ENCODE data around the gene NOS3. TPM values are rescaled to one million over a fixed set of nuclear protein-coding genes. Genes with fewer than 3 reads are reported as not detected.

The NOS3 gene
- total RNA-seq, 1 donor from 2014 or later = 0.74 TPM

DNA sequence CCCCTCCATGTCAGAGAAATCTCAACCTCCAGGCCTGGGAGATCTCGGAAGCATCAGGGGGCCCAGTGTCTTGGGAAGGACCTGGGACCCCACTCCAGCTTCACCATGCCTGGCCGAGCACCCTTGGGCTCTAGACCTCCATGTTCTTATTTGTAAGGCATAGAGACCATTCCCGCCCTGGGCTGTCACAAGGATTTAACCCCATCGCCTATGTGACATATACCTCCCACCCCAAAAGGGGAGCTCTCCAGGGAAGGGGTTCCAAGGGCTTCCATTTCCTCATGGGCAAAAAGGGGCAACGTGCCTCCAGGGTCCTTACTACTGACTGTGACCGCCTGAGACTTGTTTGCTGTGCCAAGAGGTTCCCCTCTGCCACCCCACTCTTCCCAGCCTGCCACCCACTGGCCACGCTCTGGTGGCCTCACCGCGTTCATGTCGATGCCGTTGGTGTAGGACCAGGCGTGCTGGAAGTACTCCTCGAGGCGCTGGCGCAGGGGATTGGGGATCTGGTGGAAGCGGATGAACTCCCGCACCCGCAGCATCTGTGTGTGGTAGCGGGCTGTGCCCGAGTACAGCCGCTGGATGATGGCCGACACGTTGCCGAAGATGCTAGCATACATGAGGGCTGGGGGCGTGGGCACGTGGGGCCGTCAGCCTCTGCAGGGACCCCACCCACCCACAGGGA is 40.2 kb upstream of the NOS3 start:
- Mint-ChIP-seq H3K27ac (no peak overlapping the region), H3K4me3 (ENCODE audit: low read depth) (no peak overlapping the region), H3K36me3 (ENCODE audit: insufficient read depth) (peaks cover 4% of the 10 kb centered on the region), H3K9me3 (ENCODE audit: low read depth) (no peaks in the 10 kb centered on the region), H3K27me3 (peaks cover 5% of the 10 kb centered on the region), H3K4me1 (ENCODE audit: low read depth) (peaks cover 3% of the 10 kb centered on the region)
- TF ChIP-seq, protein P1, sequence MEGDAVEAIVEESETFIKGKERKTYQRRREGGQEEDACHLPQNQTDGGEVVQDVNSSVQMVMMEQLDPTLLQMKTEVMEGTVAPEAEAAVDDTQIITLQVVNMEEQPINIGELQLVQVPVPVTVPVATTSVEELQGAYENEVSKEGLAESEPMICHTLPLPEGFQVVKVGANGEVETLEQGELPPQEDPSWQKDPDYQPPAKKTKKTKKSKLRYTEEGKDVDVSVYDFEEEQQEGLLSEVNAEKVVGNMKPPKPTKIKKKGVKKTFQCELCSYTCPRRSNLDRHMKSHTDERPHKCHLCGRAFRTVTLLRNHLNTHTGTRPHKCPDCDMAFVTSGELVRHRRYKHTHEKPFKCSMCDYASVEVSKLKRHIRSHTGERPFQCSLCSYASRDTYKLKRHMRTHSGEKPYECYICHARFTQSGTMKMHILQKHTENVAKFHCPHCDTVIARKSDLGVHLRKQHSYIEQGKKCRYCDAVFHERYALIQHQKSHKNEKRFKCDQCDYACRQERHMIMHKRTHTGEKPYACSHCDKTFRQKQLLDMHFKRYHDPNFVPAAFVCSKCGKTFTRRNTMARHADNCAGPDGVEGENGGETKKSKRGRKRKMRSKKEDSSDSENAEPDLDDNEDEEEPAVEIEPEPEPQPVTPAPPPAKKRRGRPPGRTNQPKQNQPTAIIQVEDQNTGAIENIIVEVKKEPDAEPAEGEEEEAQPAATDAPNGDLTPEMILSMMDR (IDR thresholded peaks at IDR 0.05; ENCODE audit: unreplicated experiment) = no peak
- DNase-seq (ENCODE audit: low spot score, unreplicated experiment) = no peak

DNA sequence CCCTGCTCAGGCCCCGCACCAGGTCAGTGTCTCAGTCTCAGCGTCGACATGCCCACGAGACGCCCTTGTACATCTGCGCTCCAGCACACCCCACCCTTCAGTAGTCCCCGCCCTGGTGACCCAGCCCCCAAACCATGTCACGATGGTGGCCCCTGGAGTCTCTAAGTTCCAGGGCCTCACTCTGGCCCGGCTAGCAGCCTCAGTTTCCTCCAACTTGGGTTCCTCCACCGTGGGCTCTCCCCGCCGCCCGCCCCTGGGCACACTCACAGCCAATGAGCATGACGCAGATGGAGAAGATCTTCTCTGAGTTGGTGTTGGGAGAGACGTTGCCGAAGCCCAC is 39.7 kb upstream of the NOS3 start:
- Mint-ChIP-seq H3K36me3 (ENCODE audit: insufficient read depth) (peaks cover 4% of the 10 kb centered on the region), H3K27me3 (peaks cover 5% of the 10 kb centered on the region), H3K27ac (no peak overlapping the region), H3K9me3 (ENCODE audit: low read depth) (no peaks in the 10 kb centered on the region), H3K4me3 (ENCODE audit: low read depth) (no peak overlapping the region), H3K4me1 (ENCODE audit: low read depth) (peaks cover 6% of the 10 kb centered on the region)
- DNase-seq (ENCODE audit: low spot score, unreplicated experiment) = no peak
- TF ChIP-seq, protein P1 (IDR thresholded peaks at IDR 0.05; ENCODE audit: unreplicated experiment) = no peak

DNA sequence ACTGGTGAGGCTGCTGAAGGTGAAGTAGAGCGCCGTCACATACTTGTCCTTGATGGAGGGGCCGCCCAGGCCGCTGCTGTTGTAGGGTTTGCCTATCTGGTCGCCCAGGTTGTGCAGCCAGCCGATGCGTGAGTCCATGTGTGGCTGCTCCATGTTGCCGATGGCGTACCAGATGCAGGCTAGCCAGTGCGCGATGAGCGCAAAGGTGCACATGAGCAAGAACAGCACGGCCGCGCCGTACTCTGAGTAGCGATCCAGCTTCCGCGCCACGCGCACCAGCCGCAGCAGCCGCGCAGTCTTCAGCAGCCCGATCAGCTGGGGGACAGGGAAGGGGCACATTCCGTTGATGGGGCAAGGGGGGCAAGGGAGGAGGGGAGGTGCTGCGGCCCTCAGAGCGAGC is 39.3 kb upstream of the NOS3 start:
- H3K27me3 Mint-ChIP-seq = peaks cover 5% of the 10 kb centered on the region
- DNase-seq (ENCODE audit: low spot score, unreplicated experiment) = no peak
- peaks cover 4% of the 10 kb centered on the region for H3K36me3 Mint-ChIP-seq (ENCODE audit: insufficient read depth)
- no peak overlapping the region for H3K4me3 Mint-ChIP-seq (ENCODE audit: low read depth)
- TF ChIP-seq, protein P1 (IDR thresholded peaks at IDR 0.05; ENCODE audit: unreplicated experiment) = no peak
- no peak overlapping the region for H3K27ac Mint-ChIP-seq
- H3K9me3 Mint-ChIP-seq (ENCODE audit: low read depth) = no peaks in the 10 kb centered on the region
- peaks cover 6% of the 10 kb centered on the region for H3K4me1 Mint-ChIP-seq (ENCODE audit: low read depth)

DNA sequence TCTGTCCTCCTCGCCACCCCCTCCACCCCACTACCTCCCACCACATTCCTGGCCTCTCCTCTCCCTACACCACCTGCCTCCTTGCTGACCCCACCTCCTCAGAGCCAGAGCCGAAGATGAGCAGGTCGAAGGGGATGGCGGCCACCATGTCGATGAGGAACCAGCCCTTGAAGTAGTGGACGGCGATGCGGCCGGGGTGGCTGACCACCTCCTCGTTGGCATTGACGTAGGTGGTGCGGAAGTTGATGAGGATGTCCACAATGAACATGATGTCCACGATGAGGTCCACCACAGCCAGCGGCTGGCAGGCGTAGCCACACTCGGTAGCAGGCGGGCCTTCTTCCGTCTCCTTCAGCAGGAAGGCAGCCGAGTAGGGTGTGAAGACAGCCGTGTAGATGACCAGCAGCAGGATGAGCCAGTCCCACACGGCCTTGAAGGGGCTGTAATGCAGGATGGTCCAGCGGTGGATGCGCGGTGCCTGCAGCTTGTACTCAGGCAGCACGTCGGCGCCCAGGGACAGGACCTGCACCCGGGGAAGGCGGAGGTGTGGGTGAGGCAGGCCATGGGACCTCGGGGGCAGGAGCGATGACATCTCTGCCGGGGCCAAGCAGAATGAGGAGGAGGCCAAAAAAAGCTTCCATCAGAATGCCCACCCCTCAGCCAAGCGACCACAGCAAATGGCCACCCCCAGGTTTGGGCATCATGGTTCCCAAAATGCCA is 38.3 kb upstream of the NOS3 start:
- peaks cover 8% of the 10 kb centered on the region for H3K27me3 Mint-ChIP-seq
- H3K9me3 Mint-ChIP-seq (ENCODE audit: low read depth) = no peaks in the 10 kb centered on the region
- H3K36me3 Mint-ChIP-seq (ENCODE audit: insufficient read depth) = peaks cover 4% of the 10 kb centered on the region
- H3K27ac Mint-ChIP-seq = no peak overlapping the region
- no peak for DNase-seq (ENCODE audit: low spot score, unreplicated experiment)
- peaks cover 7% of the 10 kb centered on the region for H3K4me1 Mint-ChIP-seq (ENCODE audit: low read depth)
- TF ChIP-seq, protein P1 (IDR thresholded peaks at IDR 0.05; ENCODE audit: unreplicated experiment) = no peak
- H3K4me3 Mint-ChIP-seq (ENCODE audit: low read depth) = no peak overlapping the region

DNA sequence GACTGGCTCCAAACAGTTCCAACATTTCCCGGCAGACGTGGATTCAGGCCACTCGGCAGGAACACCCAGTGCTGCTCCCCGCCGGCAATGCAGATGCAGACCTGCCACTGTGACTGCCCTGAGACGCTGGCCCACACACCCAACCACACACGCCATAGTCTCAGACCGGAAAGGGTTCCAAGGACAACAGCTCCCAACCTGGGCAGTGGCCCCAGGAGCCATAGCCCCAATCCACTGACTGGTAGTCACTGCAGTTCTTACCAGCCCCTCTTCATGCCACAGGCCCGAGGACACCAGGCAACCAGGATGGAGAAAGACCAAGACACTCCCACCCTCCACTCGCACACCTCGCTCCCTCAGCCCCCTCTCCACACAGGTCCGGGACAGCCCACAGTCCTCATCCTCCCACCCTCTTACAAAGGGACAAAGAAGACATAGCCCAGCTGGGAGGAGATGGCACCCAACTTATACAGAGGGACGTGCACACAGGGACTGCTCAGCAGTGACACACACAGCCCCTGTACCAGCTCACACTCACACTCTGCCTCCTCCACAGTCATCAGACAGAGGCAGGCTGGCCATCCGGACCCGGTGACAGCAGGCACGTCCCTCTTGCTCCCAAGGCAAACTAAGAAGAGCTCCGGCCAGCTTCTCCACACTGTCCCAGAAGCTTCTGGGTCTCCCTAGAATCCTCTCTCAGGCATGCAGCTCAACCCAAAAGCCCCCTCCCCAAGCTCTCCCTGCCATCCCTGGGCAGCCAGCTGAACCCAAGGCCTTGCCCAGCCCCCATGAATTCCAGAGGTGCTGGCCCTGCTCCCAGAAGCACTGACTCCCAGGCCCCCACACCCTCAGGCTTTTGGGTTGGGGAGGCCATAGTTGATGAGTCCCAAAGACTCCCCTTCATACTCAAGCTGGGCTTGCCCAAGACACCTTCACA is 37.5 kb upstream of the NOS3 start:
- peaks cover 7% of the 10 kb centered on the region for H3K4me1 Mint-ChIP-seq (ENCODE audit: low read depth)
- H3K9me3 Mint-ChIP-seq (ENCODE audit: low read depth) = no peaks in the 10 kb centered on the region
- TF ChIP-seq, protein P1 (IDR thresholded peaks at IDR 0.05; ENCODE audit: unreplicated experiment) = no peak
- H3K27ac Mint-ChIP-seq = peak overlapping the region; percentile 20
- no peak for DNase-seq (ENCODE audit: low spot score, unreplicated experiment)
- H3K4me3 Mint-ChIP-seq (ENCODE audit: low read depth) = no peak overlapping the region
- H3K27me3 Mint-ChIP-seq = peaks cover 10% of the 10 kb centered on the region
- peaks cover 4% of the 10 kb centered on the region for H3K36me3 Mint-ChIP-seq (ENCODE audit: insufficient read depth)
